Effector memory CD4-positive, alpha-beta T cell (primary cell): ENCODE results near the gene CAPN14.

Experiments
- DNase-seq, 3 donors: peaks; one replicate each; pipeline ENCODE4 v3.0.0-alpha.2; 2020
- H3K27ac ChIP-seq: 2 replicates; pipeline ENCODE4 v1.7.0; 2013; ENCODE audit warnings: mild to moderate bottlenecking, low read length, moderate library complexity; ENCODE audit not compliant: insufficient read depth, poor library complexity, severe bottlenecking
- H3K27me3 ChIP-seq: replicated peaks from 2 replicates; pipeline ENCODE4 v1.7.0; 2013; ENCODE audit warnings: mild to moderate bottlenecking, low read length; ENCODE audit not compliant: insufficient read depth, control insufficient read depth, poor library complexity, severe bottlenecking
- H3K36me3 ChIP-seq: 2 replicates; pipeline ENCODE4 v1.7.0; 2013; ENCODE audit warnings: mild to moderate bottlenecking, low read length, moderate library complexity; ENCODE audit not compliant: control insufficient read depth, insufficient read depth
- H3K4me1 ChIP-seq: 2 replicates; pipeline ENCODE4 v1.7.0; 2013; ENCODE audit warnings: low read length, mild to moderate bottlenecking; ENCODE audit not compliant: control insufficient read depth, insufficient read depth, poor library complexity, severe bottlenecking
- H3K4me3 ChIP-seq: 2 replicates; pipeline ENCODE4 v1.7.0; 2013; ENCODE audit warnings: low read length, low read depth, mild to moderate bottlenecking; ENCODE audit not compliant: insufficient read depth, poor library complexity, severe bottlenecking
- H3K9me3 ChIP-seq: 2 replicates; pipeline ENCODE4 v1.7.0; 2013; ENCODE audit warnings: mild to moderate bottlenecking, low read length, moderate library complexity; ENCODE audit not compliant: control insufficient read depth

Gene CAPN14

DNA sequence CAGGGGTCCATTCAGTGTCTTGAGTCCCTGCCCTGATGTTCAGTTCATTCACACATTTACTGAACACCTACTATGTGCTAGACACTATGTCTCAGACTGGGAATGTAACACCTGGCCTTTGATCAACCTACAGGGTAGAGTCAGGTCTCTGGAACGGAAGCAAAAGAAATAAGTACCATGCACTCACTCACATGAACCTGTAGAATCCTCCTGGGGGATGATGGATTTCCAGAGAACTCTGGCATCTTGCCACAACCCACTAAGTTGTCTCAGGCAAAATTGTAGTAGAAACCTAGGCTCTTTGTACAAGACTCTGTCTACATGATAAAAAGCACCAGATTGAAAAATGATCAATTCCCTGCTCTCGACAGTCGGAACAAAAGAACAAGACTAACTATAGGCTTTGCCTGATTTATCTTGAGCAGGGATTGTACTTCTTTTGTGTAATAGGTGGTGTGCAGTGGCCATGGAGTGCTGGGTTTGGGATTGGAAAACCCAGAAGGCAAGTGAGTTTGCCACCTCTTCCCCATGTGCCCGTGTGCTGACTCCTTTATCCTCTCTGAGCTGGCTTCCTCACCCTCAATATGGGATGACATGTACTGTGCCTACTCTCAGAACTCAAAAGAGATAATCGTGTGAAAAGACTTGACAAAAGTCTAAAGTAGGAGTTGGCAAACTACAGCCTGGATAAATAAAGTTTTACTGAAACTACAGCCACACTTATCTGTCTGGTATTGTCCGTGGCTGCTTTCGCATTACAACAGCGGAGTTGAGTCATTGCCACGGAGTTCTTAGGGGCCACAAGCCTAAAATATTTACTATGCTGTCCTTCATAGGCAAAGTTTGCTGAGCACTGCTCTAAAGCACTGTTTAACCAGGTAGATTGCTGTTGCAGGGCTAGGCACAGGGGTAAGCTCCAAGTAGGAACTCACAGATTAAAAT is 4.4 kb downstream of the CAPN14 start:
- no peaks in the 10 kb centered on the region for H3K36me3 ChIP-seq
- no peaks in the 10 kb centered on the region for H3K27me3 ChIP-seq
- no peaks in the 10 kb centered on the region for H3K4me1 ChIP-seq
- H3K27ac ChIP-seq: no peak overlapping the region
- H3K4me3 ChIP-seq: no peak overlapping the region
- H3K9me3 ChIP-seq: no peaks in the 10 kb centered on the region
- DNase-seq: no peak

DNA sequence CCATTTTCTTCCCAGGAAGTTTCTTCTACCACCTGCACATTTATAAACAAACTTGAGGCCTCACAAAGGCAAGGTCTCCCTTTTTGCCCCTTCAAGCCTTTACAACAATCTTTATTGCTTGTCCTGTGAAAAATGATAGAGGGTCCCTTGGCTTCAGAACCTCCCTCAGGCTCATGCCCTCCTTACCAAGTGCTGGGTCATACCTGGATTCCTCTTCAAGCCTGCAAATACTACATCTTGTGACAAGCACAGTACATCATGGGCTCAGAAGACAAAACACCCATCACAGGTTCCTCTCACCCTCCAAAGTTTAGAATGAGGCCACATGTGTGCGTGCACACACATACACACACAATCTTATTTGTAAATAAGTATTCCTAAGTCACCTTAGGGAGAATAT is 9.1 kb downstream of the CAPN14 start:
- DNase-seq: no peak
- H3K27ac ChIP-seq: no peak overlapping the region
- no peak overlapping the region for H3K4me3 ChIP-seq
- H3K27me3 ChIP-seq: no peaks in the 10 kb centered on the region
- no peaks in the 10 kb centered on the region for H3K36me3 ChIP-seq
- no peaks in the 10 kb centered on the region for H3K9me3 ChIP-seq
- no peaks in the 10 kb centered on the region for H3K4me1 ChIP-seq

DNA sequence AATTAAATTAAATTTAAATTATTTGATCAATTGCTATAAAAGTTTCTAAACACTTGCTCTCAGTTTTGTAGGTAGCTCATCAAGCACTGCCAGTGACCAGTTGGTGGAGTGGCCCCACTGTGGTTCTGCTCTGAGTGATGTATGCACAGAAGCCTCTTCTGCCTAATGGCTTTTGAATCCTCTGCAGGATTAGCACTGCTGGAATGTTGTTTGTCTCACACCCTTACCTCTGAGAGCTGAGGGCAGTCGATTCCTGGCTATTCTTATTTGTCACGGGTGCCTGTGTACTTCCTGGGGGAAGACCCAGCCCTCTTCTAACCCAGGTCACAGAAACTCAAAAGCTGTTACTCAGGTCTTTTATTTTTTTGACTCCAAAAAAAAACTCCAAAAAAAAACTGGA is 9.5 kb downstream of the CAPN14 start:
- no peaks in the 10 kb centered on the region for H3K4me1 ChIP-seq
- H3K36me3 ChIP-seq: no peaks in the 10 kb centered on the region
- DNase-seq: no peak
- no peaks in the 10 kb centered on the region for H3K27me3 ChIP-seq
- no peaks in the 10 kb centered on the region for H3K9me3 ChIP-seq
- no peak overlapping the region for H3K27ac ChIP-seq
- H3K4me3 ChIP-seq: no peak overlapping the region

DNA sequence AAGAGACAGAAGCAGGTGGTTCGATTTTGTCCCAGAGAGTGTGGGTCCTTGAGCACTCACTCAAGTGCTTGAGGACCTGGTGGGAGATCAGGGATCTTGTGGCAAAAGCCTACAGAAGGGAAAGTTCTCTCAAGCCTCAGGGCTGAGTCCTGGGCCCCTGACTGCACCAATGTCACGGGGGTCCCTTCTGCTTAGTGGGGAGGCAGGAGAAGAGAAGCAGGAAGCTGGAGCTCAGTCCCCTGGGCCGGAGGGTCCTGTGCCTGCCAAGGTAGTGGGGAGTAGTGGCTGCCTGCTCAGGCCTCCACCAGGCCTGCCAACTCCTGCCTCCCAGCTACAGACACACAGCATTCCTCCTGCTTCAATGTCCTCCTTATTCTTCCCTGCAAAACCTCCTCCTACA is 11.7 kb downstream of the CAPN14 start:
- Histone ChIP-seq H3K4me3 (no peak overlapping the region), H3K4me1 (no peaks in the 10 kb centered on the region), H3K27me3 (no peaks in the 10 kb centered on the region), H3K9me3 (no peaks in the 10 kb centered on the region), H3K27ac (no peak overlapping the region), H3K36me3 (no peaks in the 10 kb centered on the region)
- no peak for DNase-seq

DNA sequence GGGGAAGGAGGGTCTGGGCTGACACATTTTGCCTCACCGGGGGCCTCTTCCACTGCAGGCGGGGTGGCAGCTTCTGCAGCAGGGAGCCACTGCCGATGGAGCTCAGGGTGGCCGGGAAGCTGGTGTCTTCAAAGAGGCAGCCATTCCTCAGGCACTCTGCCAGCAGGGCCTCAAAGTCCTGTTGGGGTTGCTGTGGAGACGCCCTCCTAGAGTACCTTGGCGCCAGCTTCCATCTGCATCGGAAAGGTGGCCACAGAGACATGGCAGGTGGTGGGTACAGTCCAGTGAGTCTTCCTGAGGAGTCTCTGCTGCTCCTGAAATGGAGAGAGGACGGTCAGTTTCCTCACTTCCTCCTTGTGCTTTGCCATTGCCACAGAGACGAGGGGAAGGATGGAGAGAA is 12.1 kb downstream of the CAPN14 start:
- no peak for DNase-seq
- H3K27ac ChIP-seq: no peak overlapping the region

DNA sequence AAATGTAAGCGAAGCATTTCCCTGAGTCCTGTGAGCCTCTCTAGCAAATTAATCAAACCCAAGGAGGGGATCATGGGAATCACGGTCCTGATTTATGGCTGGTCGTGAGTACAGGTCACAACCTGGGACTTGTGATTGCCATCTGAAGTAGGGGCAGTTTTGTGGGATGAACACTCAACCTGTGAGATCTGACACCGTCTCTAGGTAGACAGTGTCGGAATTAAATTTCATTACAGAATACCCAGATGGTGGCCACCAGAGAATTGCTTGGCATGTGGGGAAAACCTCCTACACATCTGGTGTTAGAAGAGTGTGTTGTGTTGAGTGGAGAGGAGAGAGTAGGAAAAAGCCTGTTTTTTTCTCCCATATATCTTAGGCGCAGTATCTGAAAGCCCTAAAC is 12.5 kb downstream of the CAPN14 start:
- no peaks in the 10 kb centered on the region for H3K9me3 ChIP-seq
- no peaks in the 10 kb centered on the region for H3K4me1 ChIP-seq
- no peak overlapping the region for H3K27ac ChIP-seq
- no peak overlapping the region for H3K4me3 ChIP-seq
- H3K27me3 ChIP-seq: no peaks in the 10 kb centered on the region
- H3K36me3 ChIP-seq: no peaks in the 10 kb centered on the region
- DNase-seq: no peak

More for the DNA sequence above, 12.1 kb downstream of the CAPN14 start:
- no peaks in the 10 kb centered on the region for H3K27me3 ChIP-seq
- no peak overlapping the region for H3K4me3 ChIP-seq
- no peaks in the 10 kb centered on the region for H3K9me3 ChIP-seq
- H3K36me3 ChIP-seq: no peaks in the 10 kb centered on the region
- no peaks in the 10 kb centered on the region for H3K4me1 ChIP-seq

DNA sequence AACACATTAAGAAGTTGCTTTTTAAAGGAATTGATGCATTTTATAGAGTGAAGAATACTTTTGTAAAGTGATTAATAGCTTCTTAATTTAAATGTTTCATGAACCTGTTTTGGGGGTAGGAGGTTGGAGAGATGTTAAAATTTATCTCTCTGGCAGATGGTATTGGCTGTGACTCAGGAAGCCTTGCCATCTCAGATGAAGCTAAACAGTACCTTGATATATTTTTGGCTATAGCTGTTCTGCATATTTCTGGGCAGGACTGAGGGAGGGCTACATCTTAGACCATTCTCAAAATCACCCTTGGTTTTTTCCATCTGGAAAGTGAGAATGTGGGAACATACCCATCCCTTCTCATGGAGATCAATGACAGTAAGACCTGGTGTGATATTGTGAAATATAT is 13.4 kb downstream of the CAPN14 start:
- Histone ChIP-seq H3K27ac (no peak overlapping the region), H3K36me3 (no peaks in the 10 kb centered on the region), H3K4me3 (no peak overlapping the region), H3K9me3 (no peaks in the 10 kb centered on the region), H3K27me3 (no peaks in the 10 kb centered on the region), H3K4me1 (no peaks in the 10 kb centered on the region)
- no peak for DNase-seq

DNA sequence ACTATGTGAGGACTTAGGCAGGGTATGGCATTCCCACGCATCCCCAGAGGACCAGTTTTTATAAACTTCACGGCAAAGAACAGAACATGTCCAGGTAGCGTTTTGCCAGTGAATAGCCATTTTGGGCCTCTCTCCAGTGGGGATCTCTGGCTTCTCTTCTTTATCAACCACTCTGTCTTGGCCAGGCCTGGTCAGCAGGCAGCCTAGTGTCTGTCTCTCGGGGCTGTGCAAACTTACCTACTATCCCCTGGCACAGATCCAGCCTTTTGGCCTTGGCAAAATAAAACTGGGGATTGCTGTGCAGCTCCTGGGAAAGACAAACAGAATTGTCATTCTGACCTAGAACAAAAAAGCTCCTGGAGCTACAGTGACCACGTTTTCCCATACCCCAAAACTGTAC is 14.5 kb downstream of the CAPN14 start:
- Histone ChIP-seq H3K27me3 (no peaks in the 10 kb centered on the region), H3K9me3 (no peaks in the 10 kb centered on the region), H3K36me3 (no peaks in the 10 kb centered on the region), H3K4me1 (no peaks in the 10 kb centered on the region), H3K27ac (no peak overlapping the region), H3K4me3 (no peak overlapping the region)
- no peak for DNase-seq

DNA sequence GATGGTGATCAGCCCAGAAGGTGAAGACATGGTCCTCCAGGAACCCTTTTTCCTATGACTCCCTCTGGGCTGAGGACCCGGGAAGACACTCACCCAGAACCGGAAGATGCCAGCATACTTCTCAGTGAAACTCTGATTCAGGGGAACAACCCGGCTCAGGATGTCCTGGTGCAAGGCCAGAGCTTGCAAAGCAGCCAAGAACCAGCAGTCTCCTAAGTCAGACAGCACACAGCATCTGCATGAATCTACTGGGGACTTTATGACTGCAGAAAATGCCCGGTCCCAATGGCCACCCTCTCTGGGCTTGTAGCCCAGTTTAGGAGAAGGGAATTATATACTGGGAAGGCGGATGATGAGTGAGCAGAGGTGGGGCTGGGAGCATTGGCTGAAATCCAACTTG is 15.3 kb downstream of the CAPN14 start:
- no peaks in the 10 kb centered on the region for H3K36me3 ChIP-seq
- no peak overlapping the region for H3K27ac ChIP-seq
- H3K4me3 ChIP-seq: no peak overlapping the region
- no peaks in the 10 kb centered on the region for H3K9me3 ChIP-seq
- no peaks in the 10 kb centered on the region for H3K4me1 ChIP-seq
- no peak for DNase-seq
- no peaks in the 10 kb centered on the region for H3K27me3 ChIP-seq

DNA sequence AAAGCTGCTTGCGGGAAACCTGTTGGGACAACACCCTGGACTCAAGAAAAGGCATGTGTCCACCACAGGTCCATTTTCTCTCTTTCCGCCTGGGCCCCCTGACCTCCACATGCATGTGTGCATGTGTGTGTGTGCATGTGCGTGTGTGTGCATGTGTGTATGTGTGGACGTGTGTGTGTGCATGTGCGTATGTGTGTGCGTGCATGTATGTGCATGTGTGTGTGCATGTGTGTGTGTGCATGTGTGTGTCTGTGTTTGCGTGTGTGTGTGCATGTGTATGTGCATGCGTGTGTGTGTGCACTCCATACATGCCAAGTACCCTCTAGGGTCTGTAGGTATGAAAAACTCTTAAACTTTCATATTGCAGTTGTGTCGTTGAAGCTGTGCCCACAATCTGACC is 16.3 kb downstream of the CAPN14 start:
- H3K4me1 ChIP-seq: no peaks in the 10 kb centered on the region
- DNase-seq: no peak
- no peaks in the 10 kb centered on the region for H3K9me3 ChIP-seq
- H3K27ac ChIP-seq: no peak overlapping the region
- H3K36me3 ChIP-seq: no peaks in the 10 kb centered on the region
- H3K27me3 ChIP-seq: no peaks in the 10 kb centered on the region
- no peak overlapping the region for H3K4me3 ChIP-seq
